ENCODE results near the gene KRTAP5-6. TPM values are rescaled to one million over a fixed set of nuclear protein-coding genes. Genes with fewer than 3 reads are reported as not detected.

KRTAP5-6 gene
- total RNA-seq, 4 donors from 2014 or later, result not detected

GRCh38 chr11:1719781-1720180 is 22.8 kb downstream of the KRTAP5-6 start:
- 59 to 64% methylated on average over 8 of the region's 8 CpGs for WGBS, 2 donors (ENCODE audit: low coverage in 1 of 2)
- Histone ChIP-seq H3K4me3 (no peak overlapping the region), H3K9me3 (no peaks in the 10 kb centered on the region), H3K4me1 (no peaks in the 10 kb centered on the region), H3K36me3 (no peaks in the 10 kb centered on the region), H3K27ac (no peak overlapping the region), H3K27me3 (peaks cover 47% of the 10 kb centered on the region)
- DNase-seq, result no peak
- intact Hi-C loops (cut with DNase I; ENCODE audit: low total_unique reads), result no loop called here
- in situ Hi-C loops (cut with MboI; ENCODE audit: low pct_ligation_motif_present in 1 of 4, low pct_unique_long_range_greater_than_20kb in 1 of 4, low sequenced_read_pairs in 3 of 4), result loop anchor here in 2 of 4 donors (25.0 kb wide), 2 partner anchors 93 to 443 kb away; partner anchors contain the start of genes INS (in 1 of the 2) and TH (in 1 of the 2)
- no peak for TF ChIP-seq EP300 (IDR thresholded peaks at IDR 0.05; ENCODE audit: low read depth)

DNA sequence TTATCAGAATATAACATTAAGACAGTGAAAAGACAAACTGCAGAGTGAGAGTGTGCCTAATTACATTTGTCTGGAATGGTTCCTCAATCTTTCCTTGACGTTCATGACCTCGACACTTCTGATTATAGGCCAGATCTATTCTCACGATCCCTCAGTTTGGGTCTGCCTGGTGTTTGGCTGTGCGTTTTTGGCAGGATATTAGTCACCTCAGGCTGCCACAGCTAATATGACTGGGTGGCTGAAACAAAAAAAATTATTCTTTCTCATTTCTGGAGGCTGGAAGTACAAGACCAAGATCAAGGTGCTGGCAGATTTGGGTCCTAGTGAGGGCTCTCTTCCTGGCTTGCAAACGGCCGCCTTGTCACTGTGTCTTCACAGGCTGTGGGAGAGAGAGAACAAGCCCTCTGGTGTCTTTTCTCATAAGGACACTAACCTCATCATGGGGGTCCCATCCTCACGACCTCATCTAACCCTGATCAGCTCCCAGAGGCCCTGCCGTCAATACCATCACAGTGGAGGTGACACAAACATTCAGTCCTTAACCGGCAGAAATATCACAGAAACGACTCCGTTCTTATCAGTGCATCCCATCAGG is 30.2 kb downstream of the KRTAP5-6 start:
- no peak for DNase-seq
- TF ChIP-seq POLR2A (IDR thresholded peaks at IDR 0.05) (no peak), POLR2AphosphoS5 (IDR thresholded peaks at IDR 0.05) (no peak), EP300 (IDR thresholded peaks at IDR 0.05; ENCODE audit: low read depth) (no peak)
- TF ChIP-seq, protein P1, sequence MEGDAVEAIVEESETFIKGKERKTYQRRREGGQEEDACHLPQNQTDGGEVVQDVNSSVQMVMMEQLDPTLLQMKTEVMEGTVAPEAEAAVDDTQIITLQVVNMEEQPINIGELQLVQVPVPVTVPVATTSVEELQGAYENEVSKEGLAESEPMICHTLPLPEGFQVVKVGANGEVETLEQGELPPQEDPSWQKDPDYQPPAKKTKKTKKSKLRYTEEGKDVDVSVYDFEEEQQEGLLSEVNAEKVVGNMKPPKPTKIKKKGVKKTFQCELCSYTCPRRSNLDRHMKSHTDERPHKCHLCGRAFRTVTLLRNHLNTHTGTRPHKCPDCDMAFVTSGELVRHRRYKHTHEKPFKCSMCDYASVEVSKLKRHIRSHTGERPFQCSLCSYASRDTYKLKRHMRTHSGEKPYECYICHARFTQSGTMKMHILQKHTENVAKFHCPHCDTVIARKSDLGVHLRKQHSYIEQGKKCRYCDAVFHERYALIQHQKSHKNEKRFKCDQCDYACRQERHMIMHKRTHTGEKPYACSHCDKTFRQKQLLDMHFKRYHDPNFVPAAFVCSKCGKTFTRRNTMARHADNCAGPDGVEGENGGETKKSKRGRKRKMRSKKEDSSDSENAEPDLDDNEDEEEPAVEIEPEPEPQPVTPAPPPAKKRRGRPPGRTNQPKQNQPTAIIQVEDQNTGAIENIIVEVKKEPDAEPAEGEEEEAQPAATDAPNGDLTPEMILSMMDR (IDR thresholded peaks at IDR 0.05), result no peak
- WGBS, 2 donors (ENCODE audit: low coverage in 1 of 2), result 54 to 55% methylated on average over 8 to 11 of the region's 11 CpGs
- no peaks in the 10 kb centered on the region for H3K4me1 ChIP-seq
- no peak overlapping the region for H3K4me3 ChIP-seq
- in situ Hi-C loops (cut with MboI; ENCODE audit: low pct_ligation_motif_present in 1 of 4, low pct_unique_long_range_greater_than_20kb in 1 of 4, low sequenced_read_pairs in 3 of 4) (no loop called here), intact Hi-C loops (cut with DNase I; ENCODE audit: low total_unique reads) (no loop called here)
- no peaks in the 10 kb centered on the region for H3K9me3 ChIP-seq
- no peaks in the 10 kb centered on the region for H3K36me3 ChIP-seq
- no peak overlapping the region for H3K27ac ChIP-seq
- peaks cover 78% of the 10 kb centered on the region for H3K27me3 ChIP-seq

GRCh38 chr11:1727861-1728260 is 30.9 kb downstream of the KRTAP5-6 start:
- H3K9me3 ChIP-seq, result no peaks in the 10 kb centered on the region
- no peak overlapping the region for H3K4me3 ChIP-seq
- intact Hi-C loops (cut with DNase I; ENCODE audit: low total_unique reads), result no loop called here
- 64 to 72% methylated on average over 2 to 9 of the region's 9 CpGs for WGBS, 2 donors (ENCODE audit: low coverage in 1 of 2)
- H3K27ac ChIP-seq, result no peak overlapping the region
- in situ Hi-C loops (cut with MboI; ENCODE audit: low pct_ligation_motif_present in 1 of 4, low pct_unique_long_range_greater_than_20kb in 1 of 4, low sequenced_read_pairs in 3 of 4), result no loop called here
- no peak for DNase-seq
- H3K4me1 ChIP-seq, result no peaks in the 10 kb centered on the region
- H3K36me3 ChIP-seq, result no peaks in the 10 kb centered on the region
- H3K27me3 ChIP-seq, result peaks cover 80% of the 10 kb centered on the region
- no peak for TF ChIP-seq POLR2A (IDR thresholded peaks at IDR 0.05)
- no peak for TF ChIP-seq EP300 (IDR thresholded peaks at IDR 0.05; ENCODE audit: low read depth)
- TF ChIP-seq, protein P1 (IDR thresholded peaks at IDR 0.05), result no peak

- H3K27ac ChIP-seq, result no peak overlapping the region
- WGBS, 2 donors (ENCODE audit: low coverage in 1 of 2), result 53 to 57% methylated on average over 4 of the region's 4 CpGs
Observed at GRCh38 chr11:1728301-1728700, 31.3 kb downstream of the KRTAP5-6 start.

More at GRCh38 chr11:1728301-1728700, 31.3 kb downstream of the KRTAP5-6 start:
- Histone ChIP-seq H3K4me1 (no peaks in the 10 kb centered on the region), H3K36me3 (no peaks in the 10 kb centered on the region), H3K4me3 (no peak overlapping the region), H3K9me3 (no peaks in the 10 kb centered on the region), H3K27me3 (peaks cover 80% of the 10 kb centered on the region)
- TF ChIP-seq POLR2AphosphoS5 (IDR thresholded peaks at IDR 0.05) (no peak), EP300 (IDR thresholded peaks at IDR 0.05; ENCODE audit: low read depth) (no peak), POLR2A (IDR thresholded peaks at IDR 0.05) (no peak)
- TF ChIP-seq, protein P1 (IDR thresholded peaks at IDR 0.05), result no peak
- intact Hi-C loops (cut with DNase I; ENCODE audit: low total_unique reads) (no loop called here), in situ Hi-C loops (cut with MboI; ENCODE audit: low pct_ligation_motif_present in 1 of 4, low pct_unique_long_range_greater_than_20kb in 1 of 4, low sequenced_read_pairs in 3 of 4) (no loop called here)
- DNase-seq, result no peak
